HepG2 (cell line): ENCODE data around the gene IRF2BPL. TPM values are rescaled to one million over a fixed set of nuclear protein-coding genes. Genes with fewer than 3 reads are reported as not detected.

Experiments used
- ATAC-seq: fragments of 200-7000 bp; cut with Tn5 transposase; 3 replicates; pipeline ENCODE4 v1.9.1; 2020; ENCODE audit warnings: mild to moderate bottlenecking, moderate library complexity
- BruUV-seq: library from RNA; stranded (reverse); fragments of 400-500 nt; replicated peaks from 2 replicates; lab custom pipeline; 2021; lab: Mats Ljungman, UMichigan
- CTCF ChIA-PET: fragments of 300-600 bp; formaldehyde crosslinking; extraction: SDS; loops from one replicate; lab custom pipeline; 2021; ENCODE audit warnings: low total read pairs, inconsistent platforms, low intra/inter-chr PET ratio; lab: Yijun Ruan, JAX
- POLR2A ChIA-PET: fragments of 350-600 bp; sonication (Branson Sonifier 250); formaldehyde crosslinking; loops from one replicate; lab custom pipeline; 2020; ENCODE audit warnings: antibody characterized with exemption, inconsistent platforms; lab: Yijun Ruan, JAX
- DNase-seq: peaks from one replicate; pipeline ENCODE4 v3.0.0-alpha.2; 2015; ENCODE audit warnings: low spot score
- FAIRE-seq: peaks from 3 replicates; lab custom pipeline; 2011; peaks lifted over from hg19 to GRCh38; lab: Jason Lieb, UNC
- H2AFZ ChIP-seq: one replicate; pipeline ENCODE4 v1.6.1; 2011; ENCODE audit warnings: low read length, inconsistent platforms
- H3K27ac ChIP-seq: fragments of 300-600 bp; 3 replicates; pipeline ENCODE4 v1.8.0; 2011; ENCODE audit warnings: mixed run types, mild to moderate bottlenecking, mixed read lengths, low read length, inconsistent platforms; ENCODE audit not compliant: insufficient read depth; ENCODE audit errors: extremely low read length
- H3K27me3 ChIP-seq, 2 experiments: fragments of 200-600 bp in 1 of 2; 2 replicates in 1 of 2; 3 replicates in 1 of 2; pipeline versions ENCODE4 v1.6.0 to v1.8.0; 2011; ENCODE audit warnings: low read length in 2 of 2, mild to moderate bottlenecking in 2 of 2, moderate library complexity in 2 of 2, inconsistent platforms in 1 of 2; ENCODE audit not compliant: insufficient read depth in 2 of 2, control insufficient read depth in 1 of 2
- H3K36me3 ChIP-seq, 2 experiments: fragments of 200-600 bp in 1 of 2; replicated peaks in 1 of 2; 2 replicates in 1 of 2; 3 replicates in 1 of 2; pipeline versions ENCODE4 v1.5.1 to v1.8.0; 2011; ENCODE audit warnings: low read length in 2 of 2, inconsistent platforms in 1 of 2; ENCODE audit not compliant: insufficient read depth in 2 of 2, control insufficient read depth in 1 of 2
- H3K4me1 ChIP-seq: 2 replicates; pipeline ENCODE4 v1.5.1; 2012; ENCODE audit warnings: low read length, inconsistent platforms; ENCODE audit not compliant: insufficient read depth
- H3K4me2 ChIP-seq: 2 replicates; pipeline ENCODE4 v1.6.0; 2011; ENCODE audit warnings: low read depth, low read length, inconsistent platforms
- H3K4me3 ChIP-seq, 3 experiments: fragments of 200-600 bp in 1 of 3; sonication (generic), shearing (Covaris generic) in 1 of 3; replicated peaks in 1 of 3; 2 replicates each; pipeline ENCODE4 v1.5.1; 2011 to 2016; ENCODE audit warnings: low read length in 3 of 3, inconsistent platforms in 2 of 3, low read depth in 2 of 3, mild to moderate bottlenecking in 2 of 3, control low read depth in 1 of 3, mixed read lengths in 1 of 3; ENCODE audit not compliant: insufficient read depth in 1 of 3
- H3K79me2 ChIP-seq: one replicate; pipeline ENCODE4 v1.6.1; 2011; ENCODE audit warnings: low read length, inconsistent platforms; ENCODE audit not compliant: insufficient read depth
- H3K9ac ChIP-seq: 2 replicates; pipeline ENCODE4 v1.6.0; 2011; ENCODE audit warnings: mild to moderate bottlenecking, low read depth, low read length, inconsistent platforms; ENCODE audit not compliant: insufficient read depth
- H3K9me3 ChIP-seq: 2 replicates; pipeline ENCODE4 v1.5.1; 2012; ENCODE audit warnings: mild to moderate bottlenecking, low read length
- H4K20me1 ChIP-seq: 2 replicates; pipeline ENCODE4 v1.6.0; 2011; ENCODE audit warnings: inconsistent platforms, mild to moderate bottlenecking, low read length, moderate library complexity; ENCODE audit not compliant: insufficient read depth
- KMT2B ChIP-seq: IDR thresholded peaks from 2 replicates; pipeline ENCODE4 v1.6.1; 2016; ENCODE audit warnings: missing genetic modification reagents, missing compliant biosample characterization
- RORA ChIP-seq: sonication (generic); formaldehyde crosslinking; IDR thresholded peaks from 2 replicates; pipeline ENCODE4 v1.5.0; 2020; ENCODE audit warnings: mild to moderate bottlenecking, missing genetic modification reagents, moderate library complexity
- SMC3 ChIP-seq: IDR thresholded peaks from 2 replicates; pipeline ENCODE4 v1.6.1; 2011; ENCODE audit warnings: low read length, improper control_type of control experiment
- U2AF2 ChIP-seq: fragments of 200-400 bp; formaldehyde crosslinking; IDR thresholded peaks from 2 replicates; pipeline ENCODE4 v1.6.1; 2017; ENCODE audit warnings: low read depth, mild to moderate bottlenecking, low read length
- ZFP62 ChIP-seq: sonication (generic); formaldehyde crosslinking; IDR thresholded peaks from 2 replicates; pipeline ENCODE4 v1.4.0; 2020; ENCODE audit warnings: missing genetic modification reagents
- ZNF17 ChIP-seq: sonication (generic); formaldehyde crosslinking; IDR thresholded peaks from 2 replicates; pipeline ENCODE4 v1.5.0; 2020; ENCODE audit warnings: mild to moderate bottlenecking, missing genetic modification reagents
- ZZZ3 ChIP-seq: sonication (generic); formaldehyde crosslinking; IDR thresholded peaks from 2 replicates; pipeline ENCODE4 v1.4.0; 2020; ENCODE audit warnings: missing genetic modification reagents, mild to moderate bottlenecking, borderline replicate concordance
- WGBS: methylation state at CpG from one replicate; pipeline ENCODE4 v1.1.6; 2017; ENCODE audit warnings: low lambda C conversion rate; 5-methylcytosine and 5-hydroxymethylcytosine counted together
- in situ Hi-C: cut with HindIII; loops from 2 replicates; pipeline ENCODE4 v1.10.0; 2017; ENCODE audit warnings: low pct_unique_long_range_greater_than_20kb; ENCODE audit not compliant: extremely low pct_ligation_motif_present
- intact Hi-C: fragments of 100-400 bp; cut with micrococcal nuclease; formaldehyde crosslinking; loops from one replicate; pipeline ENCODE4 v1.10.0; 2022; ENCODE audit not compliant: unreplicated experiment
- polyA plus RNA-seq, 8 experiments: library from polyadenylated mRNA; depleted of rRNA in 3 of 8; stranded (reverse) in 7 of 8; unstranded in 1 of 8; fragments of >200 nt; fragmentation: Illumina TruSeq in 4 of 8; extraction: Trizol in 4 of 8; gene quantifications; 2 replicates each; pipeline versions ENCODE4 v1.2.1 to v1.2.3, GENCODE V29; 2011 to 2016; ENCODE audit warnings: low read depth in 4 of 8, missing spikeins in 1 of 8, mixed read lengths in 1 of 8; ENCODE audit not compliant: insufficient read depth in 1 of 8
- total RNA-seq, 5 experiments: library from RNA; depleted of rRNA; stranded (reverse); fragments of >200 nt; fragmentation: Illumina TruSeq; extraction: Trizol; gene quantifications; 2 replicates each; pipeline ENCODE4 v1.2.3, GENCODE V29; 2016; ENCODE audit warnings: low read depth in 1 of 5
- TF ChIP-seq, protein P1 (sequence below): sonication (generic); formaldehyde crosslinking; IDR thresholded peaks from 2 replicates; pipeline ENCODE4 v1.4.0; 2020; ENCODE audit warnings: mild to moderate bottlenecking, missing genetic modification reagents, borderline replicate concordance
- TF ChIP-seq, protein P2 (sequence below): sonication (generic); formaldehyde crosslinking; IDR thresholded peaks from 2 replicates; pipeline ENCODE4 v1.4.0; 2020; ENCODE audit warnings: missing genetic modification reagents

IRF2BPL gene
- total and polyA plus RNA-seq, 2 of the 13 experiments (the other 11 are each of a cell fraction or from before 2014, with no cell fraction given): 6.6 to 8.4 TPM

DNA sequence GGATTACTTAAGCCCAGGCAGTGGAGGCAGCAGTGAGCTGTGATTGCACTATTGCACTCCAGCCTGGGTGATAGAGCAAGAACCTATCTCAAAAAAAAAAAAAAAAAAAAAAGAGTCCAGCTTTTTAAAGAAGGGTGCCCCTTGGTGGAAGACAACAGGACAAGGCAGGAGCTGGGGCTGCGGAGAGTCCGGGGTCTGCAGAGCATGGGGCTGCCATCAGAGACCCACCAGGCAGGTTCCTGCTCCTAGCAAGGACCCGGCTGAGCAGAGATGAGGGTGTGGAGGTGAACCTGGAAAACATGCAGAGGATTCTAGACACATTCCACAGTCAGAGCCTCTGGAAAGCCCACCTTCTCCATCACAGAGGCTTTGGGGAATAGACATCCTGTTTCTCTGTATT is 48.5 kb upstream of the IRF2BPL start:
- in situ Hi-C loops: no loop called here
- ATAC-seq (no peak), DNase-seq (no peak), FAIRE-seq (no peak)
- no TSS peak for BruUV-seq
- Histone ChIP-seq H3K4me3 (no peak overlapping the region), H3K9ac (no peak overlapping the region), H4K20me1 (no peaks in the 10 kb centered on the region), H3K79me2 (no peaks in the 10 kb centered on the region), H3K27ac (no peak overlapping the region), H2AFZ (no peak overlapping the region), H3K9me3 (no peaks in the 10 kb centered on the region), H3K27me3 (no peaks in the 10 kb centered on the region; a peak in 2 of 5 replicates), H3K36me3 (no peaks in the 10 kb centered on the region), H3K4me2 (no peak overlapping the region), H3K4me1 (peaks cover 10% of the 10 kb centered on the region)
- intact Hi-C loops: no loop called here
- CTCF ChIA-PET: no interaction called here
- 83% methylated on average over 3 of the region's 3 CpGs for WGBS
- TF ChIP-seq RORA (no peak), ZFP62 (CRISPR knock-in tag) (no peak), ZNF17 (CRISPR knock-in tag) (no peak), KMT2B (CRISPR knock-in tag) (no peak), SMC3 (no peak), U2AF2 (no peak), ZZZ3 (no peak)
- TF ChIP-seq, protein P1, sequence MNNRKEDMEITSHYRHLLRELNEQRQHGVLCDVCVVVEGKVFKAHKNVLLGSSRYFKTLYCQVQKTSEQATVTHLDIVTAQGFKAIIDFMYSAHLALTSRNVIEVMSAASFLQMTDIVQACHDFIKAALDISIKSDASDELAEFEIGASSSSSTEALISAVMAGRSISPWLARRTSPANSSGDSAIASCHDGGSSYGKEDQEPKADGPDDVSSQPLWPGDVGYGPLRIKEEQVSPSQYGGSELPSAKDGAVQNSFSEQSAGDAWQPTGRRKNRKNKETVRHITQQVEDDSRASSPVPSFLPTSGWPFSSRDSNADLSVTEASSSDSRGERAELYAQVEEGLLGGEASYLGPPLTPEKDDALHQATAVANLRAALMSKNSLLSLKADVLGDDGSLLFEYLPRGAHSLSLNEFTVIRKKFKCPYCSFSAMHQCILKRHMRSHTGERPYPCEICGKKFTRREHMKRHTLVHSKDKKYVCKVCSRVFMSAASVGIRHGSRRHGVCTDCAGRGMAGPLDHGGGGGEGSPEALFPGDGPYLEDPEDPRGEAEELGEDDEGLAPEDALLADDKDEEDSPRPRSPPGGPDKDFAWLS (CRISPR knock-in tag): no peak
- TF ChIP-seq, protein P2, sequence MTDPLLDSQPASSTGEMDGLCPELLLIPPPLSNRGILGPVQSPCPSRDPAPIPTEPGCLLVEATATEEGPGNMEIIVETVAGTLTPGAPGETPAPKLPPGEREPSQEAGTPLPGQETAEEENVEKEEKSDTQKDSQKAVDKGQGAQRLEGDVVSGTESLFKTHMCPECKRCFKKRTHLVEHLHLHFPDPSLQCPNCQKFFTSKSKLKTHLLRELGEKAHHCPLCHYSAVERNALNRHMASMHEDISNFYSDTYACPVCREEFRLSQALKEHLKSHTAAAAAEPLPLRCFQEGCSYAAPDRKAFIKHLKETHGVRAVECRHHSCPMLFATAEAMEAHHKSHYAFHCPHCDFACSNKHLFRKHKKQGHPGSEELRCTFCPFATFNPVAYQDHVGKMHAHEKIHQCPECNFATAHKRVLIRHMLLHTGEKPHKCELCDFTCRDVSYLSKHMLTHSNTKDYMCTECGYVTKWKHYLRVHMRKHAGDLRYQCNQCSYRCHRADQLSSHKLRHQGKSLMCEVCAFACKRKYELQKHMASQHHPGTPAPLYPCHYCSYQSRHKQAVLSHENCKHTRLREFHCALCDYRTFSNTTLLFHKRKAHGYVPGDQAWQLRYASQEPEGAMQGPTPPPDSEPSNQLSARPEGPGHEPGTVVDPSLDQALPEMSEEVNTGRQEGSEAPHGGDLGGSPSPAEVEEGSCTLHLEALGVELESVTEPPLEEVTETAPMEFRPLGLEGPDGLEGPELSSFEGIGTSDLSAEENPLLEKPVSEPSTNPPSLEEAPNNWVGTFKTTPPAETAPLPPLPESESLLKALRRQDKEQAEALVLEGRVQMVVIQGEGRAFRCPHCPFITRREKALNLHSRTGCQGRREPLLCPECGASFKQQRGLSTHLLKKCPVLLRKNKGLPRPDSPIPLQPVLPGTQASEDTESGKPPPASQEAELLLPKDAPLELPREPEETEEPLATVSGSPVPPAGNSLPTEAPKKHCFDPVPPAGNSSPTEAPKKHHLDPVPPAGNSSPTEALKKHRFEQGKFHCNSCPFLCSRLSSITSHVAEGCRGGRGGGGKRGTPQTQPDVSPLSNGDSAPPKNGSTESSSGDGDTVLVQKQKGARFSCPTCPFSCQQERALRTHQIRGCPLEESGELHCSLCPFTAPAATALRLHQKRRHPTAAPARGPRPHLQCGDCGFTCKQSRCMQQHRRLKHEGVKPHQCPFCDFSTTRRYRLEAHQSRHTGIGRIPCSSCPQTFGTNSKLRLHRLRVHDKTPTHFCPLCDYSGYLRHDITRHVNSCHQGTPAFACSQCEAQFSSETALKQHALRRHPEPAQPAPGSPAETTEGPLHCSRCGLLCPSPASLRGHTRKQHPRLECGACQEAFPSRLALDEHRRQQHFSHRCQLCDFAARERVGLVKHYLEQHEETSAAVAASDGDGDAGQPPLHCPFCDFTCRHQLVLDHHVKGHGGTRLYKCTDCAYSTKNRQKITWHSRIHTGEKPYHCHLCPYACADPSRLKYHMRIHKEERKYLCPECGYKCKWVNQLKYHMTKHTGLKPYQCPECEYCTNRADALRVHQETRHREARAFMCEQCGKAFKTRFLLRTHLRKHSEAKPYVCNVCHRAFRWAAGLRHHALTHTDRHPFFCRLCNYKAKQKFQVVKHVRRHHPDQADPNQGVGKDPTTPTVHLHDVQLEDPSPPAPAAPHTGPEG (CRISPR knock-in tag): no peak
- POLR2A ChIA-PET: no interaction called here
